ENCODE results near the gene FTCD.
A peak's percentile ranks its signal among the peaks of the same experiment; 100 is the strongest.

The FTCD gene

GRCh38 chr21:46136739-46137349 is 18.5 kb downstream of the FTCD start:
- DNase-seq: no peak

- DNase-seq: no peak
Measured at GRCh38 chr21:46135782-46136395, 19.5 kb downstream of the FTCD start.

- DNase-seq: no peak
Measured at GRCh38 chr21:46131838-46132651, 23.3 kb downstream of the FTCD start.

GRCh38 chr21:46131588-46131837 is 23.9 kb downstream of the FTCD start:
- no peak for DNase-seq

- DNase-seq: no peak
Measured at GRCh38 chr21:46130831-46131587, 24.4 kb downstream of the FTCD start.

- DNase-seq: no peak
Measured at GRCh38 chr21:46129846-46130651, 25.3 kb downstream of the FTCD start.

GRCh38 chr21:46128933-46129571 is 26.3 kb downstream of the FTCD start:
- no peak for DNase-seq

GRCh38 chr21:46128106-46128932 is 27.1 kb downstream of the FTCD start:
- no peak for DNase-seq

- peak; percentile 13 for DNase-seq
Measured at GRCh38 chr21:46127239-46128105, 27.9 kb downstream of the FTCD start.

GRCh38 chr21:46126309-46127238 is 28.8 kb downstream of the FTCD start:
- peak; percentile 34 for DNase-seq

- DNase-seq: no peak
Measured at GRCh38 chr21:46125846-46126301, 29.5 kb downstream of the FTCD start.

GRCh38 chr21:46124926-46125845 is 30.2 kb downstream of the FTCD start:
- DNase-seq: peak; percentile 21

GRCh38 chr21:46124083-46124925 is 31.1 kb downstream of the FTCD start:
- peak; percentile 12 for DNase-seq

- peak; percentile 24 for DNase-seq
Measured at GRCh38 chr21:46122758-46123683, 32.4 kb downstream of the FTCD start.

- peak; percentile 38 for DNase-seq
Measured at GRCh38 chr21:46122237-46122671, 33.1 kb downstream of the FTCD start.
